ENCODE results near the gene GVQW3.
"Not testable (repeated sequence)": the region's sequence is repeated elsewhere in the genome, so short reads cannot be mapped to it uniquely, and the experiment has no call there.

Gene GVQW3

DNA sequence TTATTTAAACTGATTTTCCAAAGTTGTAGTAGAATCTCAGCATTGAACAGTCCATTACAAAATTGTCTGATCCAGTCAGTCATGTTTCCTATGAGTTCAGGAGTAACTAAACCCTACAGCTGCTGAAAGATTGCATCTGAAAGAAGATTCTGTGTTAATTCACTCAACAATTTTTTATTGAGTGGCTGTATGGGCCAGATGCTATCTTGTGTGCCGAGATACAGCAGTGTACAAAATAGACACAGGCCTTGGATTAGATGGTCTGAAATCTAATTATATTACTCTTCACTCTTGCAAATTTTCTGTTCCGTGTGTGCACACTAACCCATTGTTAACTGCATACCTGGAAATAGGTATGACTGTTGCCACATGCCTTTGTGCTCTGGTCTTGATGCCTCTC is 7.3 kb downstream of the GVQW3 start:
- DNase-seq = no peak

DNA sequence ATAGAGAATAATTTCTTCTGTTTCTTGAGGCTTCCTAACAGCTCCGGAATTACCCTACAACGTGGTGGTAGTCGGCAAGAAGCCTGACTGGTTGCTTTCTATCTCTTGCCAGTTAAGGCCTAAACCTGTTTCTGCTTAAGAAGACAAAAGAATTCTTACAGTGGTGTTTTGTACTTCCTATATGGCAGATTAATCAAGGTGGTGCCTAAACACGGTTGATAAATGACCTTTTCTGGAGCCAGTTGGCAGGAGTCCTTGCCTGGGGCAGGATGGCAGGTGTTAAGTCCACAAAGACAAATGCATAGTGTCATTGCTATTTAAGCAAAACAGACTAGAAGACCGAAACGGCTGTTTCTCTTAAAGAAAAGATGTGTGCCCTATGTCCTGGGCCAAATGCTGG is 9.9 kb downstream of the GVQW3 start:
- no peak for DNase-seq

DNA sequence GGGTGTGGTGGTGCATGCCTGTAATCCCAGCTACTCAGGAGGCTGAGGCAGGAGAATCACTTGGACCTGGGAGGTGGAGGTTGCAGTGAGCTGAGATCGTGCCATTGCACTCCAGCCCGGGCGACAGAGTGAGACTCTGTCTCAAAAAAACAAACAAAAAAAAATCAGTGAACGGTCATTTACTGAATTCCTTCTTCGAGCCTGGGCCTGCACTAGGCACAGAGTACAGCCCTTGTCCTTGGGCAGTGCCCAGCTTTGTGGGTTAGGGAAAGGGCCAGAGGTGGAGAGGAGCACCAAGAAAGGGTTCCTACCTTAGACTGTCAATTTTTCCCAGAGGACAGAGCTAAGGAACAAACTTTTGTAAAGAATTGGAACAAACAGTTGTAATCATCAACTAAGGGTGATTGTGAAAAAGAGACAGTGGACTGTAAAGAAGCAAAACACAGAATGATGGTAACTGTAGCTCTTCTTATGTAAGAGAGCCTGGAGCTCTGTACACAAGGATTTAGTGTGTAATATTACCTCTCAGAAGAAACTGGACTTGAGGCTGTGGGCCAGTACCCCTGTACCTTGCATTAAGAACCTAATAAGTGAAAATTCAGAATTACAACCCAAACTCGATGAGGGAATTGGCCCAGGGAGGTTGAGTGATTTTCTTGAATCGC is 10.8 kb downstream of the GVQW3 start:
- DNase-seq = no peak

DNA sequence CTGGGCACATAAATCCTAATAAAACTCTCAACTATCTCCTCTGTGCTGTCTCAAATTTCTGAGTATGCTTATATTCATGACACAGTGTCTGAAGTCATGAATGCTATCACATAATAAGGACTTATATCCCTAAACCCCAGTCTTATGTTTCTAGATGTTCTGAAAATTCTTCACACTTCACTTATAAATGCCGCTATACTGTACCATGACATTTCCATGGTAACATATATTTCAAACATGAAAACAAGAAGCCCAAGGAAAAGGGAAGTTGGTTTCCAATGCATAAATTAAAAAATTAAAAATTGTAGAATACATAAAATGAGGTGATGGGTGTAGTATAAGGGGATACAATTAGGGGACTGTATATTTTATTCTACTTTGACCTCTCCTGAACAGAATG is 11.7 kb downstream of the GVQW3 start:
- DNase-seq = peak in 2 of 4 experiments; percentile 56 to 58

DNA sequence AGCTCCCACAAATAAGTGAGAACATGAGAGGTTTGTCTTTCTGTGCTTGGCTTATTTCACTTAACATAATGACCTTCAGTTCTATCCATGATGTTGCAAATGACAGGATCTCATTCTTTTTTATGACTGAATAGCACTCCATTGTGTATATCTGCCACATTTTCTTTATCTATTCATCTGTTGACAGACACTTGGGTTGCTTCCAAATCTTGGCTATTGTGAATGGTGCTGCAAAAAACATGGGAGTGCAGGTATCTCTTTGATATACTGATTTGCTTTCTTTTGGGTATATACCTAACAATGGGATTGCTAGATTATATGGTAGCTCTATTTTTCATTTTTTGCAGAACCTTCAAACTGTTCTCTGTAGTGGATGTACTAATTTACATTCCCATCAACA is 13.3 kb downstream of the GVQW3 start:
- DNase-seq = no peak

DNA sequence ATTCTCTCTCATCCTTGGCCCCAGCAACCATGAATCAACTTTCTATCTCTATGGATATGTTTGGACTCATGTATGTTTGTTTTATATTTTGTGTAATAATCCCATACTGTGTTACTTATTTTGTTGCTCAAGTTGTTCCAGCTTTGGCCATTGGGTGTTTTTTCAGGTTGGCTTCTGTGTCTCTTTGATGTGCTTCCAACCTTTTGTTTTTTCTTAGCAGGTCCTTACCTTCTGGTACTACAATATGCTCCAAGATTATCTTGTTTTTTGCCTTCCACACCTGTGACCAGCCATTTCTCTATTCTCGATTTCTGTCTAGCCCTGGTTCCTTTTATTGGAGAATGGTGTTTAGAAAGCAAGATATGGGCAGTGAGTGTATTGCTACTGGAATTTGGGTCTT is 14.2 kb downstream of the GVQW3 start:
- no peak for DNase-seq

DNA sequence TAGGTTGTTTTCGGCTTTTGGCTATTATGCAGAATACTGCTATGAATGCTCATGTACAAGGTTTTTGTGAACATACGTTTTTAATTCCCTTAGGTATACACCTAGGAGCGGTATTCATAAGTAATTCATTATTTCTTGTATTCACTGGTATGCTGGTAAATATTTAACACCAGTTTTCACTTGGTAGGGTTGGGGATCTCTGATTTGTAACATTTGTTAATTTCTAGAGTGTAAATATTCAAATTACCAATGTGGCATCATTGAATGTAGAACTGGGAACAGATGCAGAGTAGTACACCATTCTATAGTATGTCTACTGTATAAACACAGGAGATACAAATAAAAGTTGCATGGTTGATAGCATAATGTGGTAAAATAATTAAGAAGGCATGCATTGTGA is 16.3 kb downstream of the GVQW3 start:
- DNase-seq = no peak

DNA sequence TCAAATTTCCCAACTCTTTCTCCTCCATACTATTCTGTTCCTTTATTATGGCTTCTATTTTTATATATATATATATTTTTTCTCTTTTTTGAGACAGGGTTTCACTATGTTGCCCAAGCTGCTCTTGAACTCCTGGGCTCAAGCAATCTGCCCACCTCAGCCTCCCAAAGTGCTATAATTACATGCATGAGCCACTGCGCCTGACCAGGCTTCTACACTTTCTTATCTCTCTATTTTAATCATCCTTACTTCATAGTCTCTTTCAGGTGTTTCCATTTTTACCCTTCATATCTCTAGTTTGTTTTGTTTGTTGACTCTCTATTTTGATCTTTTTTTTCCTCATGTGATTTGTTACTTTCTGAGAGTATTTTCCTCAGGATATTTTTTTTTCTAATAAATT is 19.8 kb downstream of the GVQW3 start:
- no peak for DNase-seq

DNA sequence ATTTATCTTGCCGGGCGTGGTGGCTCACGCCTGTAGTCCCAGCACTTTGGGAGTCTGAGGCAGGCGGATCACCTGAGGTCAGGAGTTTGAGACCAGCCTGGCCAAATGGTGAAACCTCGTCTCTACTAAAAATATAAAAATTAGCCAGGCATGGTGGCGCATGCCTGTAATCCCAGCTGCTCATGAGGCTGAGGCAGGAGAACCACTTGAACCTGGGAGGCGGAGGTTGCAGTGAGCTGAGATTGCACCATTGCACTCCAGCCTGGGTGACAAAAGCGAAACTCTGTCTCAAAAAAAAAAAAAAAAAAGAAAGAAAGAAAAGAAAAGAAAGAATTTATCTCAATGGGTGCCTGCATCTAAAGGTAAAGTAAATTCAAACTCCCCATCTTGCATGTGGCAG is 20.4 kb downstream of the GVQW3 start:
- not testable (repeated sequence) for DNase-seq

DNA sequence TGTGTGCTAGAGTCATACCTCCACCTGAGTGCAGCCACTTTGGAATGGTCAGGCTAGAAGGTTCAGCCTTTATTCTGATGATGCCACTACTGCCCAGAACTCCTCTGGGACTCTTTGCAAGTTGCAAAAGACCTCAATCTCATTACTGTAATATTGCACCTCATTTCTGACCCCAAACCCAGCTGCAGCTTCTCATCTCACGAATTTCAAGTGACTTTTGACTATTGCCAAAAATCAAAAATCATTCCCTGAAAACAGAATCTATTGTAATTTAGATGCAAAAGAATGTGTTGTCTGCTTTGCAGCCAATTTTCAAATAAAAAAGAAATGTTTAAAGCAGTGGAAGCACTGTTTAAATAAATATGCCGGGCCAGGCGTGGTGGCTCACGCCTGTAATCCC is 25.2 kb downstream of the GVQW3 start:
- no peak for DNase-seq

DNA sequence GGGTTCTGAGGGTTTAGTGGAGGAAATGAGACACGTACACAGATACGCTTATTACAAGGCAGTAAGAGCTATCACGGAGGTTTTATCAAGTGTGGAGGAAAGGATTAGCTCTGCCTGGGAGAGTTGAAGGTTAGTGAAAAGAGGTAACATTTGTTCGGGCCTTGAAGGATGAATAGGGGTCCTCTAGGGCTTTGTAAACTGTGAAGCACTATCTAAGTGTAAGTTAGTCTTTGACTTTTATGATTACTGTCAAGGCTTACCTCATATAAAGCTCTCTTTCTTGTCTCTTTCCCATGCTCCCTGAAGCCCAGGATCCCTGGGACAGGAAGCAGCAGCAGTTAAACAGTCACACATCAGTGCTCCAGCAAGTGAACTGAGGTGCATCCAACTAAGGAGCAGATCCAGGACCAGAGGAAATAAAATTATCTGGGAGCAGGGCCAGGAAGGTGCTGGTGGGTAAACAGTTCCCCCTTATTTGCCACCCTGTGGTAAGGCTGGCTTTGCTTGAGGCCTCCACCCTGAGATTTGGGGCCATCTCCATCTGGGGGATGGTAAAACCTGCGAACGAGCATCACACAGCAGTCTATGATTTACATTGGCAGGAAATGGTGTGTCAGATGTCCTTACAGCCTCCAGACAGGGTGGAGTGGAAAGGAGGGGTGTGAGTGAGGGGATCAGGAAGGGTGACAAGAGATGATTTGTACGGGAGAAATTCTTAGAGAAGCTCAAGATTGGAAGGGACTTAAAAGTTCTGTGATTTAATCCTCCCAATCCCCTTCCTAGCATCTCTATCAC is 27.2 kb downstream of the GVQW3 start:
- DNase-seq = no peak

DNA sequence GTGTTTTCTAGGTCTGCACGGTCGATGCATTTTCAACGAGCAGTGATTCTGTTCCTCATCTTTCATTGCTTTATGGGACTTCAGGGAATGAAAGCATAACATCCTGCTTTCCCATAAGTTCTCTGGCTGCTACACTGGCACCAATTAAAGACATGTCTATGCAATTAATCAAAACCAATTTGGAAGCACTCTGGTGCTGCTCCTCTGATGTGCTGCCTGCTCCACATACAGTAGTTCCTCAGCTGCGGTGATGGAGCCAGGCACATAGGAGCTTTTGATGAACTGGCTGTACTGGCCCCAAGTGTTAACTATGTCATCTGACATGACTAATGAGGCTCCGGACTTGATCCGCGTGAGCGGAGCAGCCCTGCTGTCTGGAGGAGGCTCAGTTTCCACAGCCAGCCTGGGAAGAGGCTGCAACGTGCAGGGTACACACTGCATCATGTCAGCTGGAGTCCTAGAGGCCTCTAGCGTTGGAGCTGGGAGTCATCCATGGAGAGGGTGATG is 29.8 kb downstream of the GVQW3 start:
- DNase-seq = no peak

DNA sequence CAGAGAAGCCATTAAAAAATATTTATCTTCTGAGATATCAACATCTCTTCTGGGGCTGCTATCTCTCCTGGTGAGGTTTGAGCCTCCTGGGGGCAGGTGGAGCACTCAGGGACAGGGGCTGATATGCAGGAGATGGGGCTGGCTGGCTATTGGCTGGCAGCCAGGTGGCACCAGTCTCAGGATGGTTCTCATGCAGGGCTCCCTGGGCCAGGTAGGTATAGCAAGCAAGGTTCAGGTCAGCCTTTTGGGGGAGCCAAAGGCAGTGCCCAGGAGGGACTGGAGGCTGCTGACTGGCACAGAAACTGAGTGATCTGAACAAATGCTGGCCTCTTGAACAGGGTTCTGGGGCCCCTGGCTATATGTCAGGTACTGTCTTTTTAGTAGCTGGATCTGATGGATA is 34.0 kb downstream of the GVQW3 start:
- DNase-seq = no peak

DNA sequence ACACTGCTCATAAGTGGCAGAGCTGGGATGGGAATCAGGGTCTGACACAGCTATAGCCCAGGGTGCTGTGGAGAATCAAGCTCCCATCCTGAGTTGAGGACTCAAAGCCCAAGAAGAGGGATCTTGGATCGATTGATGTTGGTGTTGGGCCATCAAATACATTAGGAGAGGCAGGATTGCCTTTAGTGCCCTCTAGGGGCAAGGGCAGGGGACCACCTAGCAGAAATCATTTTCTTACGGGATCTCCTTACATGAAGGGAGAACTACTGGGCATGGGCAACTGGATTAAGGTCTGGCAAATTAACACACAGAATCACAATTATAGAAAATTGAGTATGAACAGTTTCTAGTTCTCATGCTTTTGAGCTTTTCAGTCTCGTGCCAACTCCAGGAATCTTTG is 38.8 kb downstream of the GVQW3 start:
- peak; percentile 17 to 54 (median 46) for DNase-seq

DNA sequence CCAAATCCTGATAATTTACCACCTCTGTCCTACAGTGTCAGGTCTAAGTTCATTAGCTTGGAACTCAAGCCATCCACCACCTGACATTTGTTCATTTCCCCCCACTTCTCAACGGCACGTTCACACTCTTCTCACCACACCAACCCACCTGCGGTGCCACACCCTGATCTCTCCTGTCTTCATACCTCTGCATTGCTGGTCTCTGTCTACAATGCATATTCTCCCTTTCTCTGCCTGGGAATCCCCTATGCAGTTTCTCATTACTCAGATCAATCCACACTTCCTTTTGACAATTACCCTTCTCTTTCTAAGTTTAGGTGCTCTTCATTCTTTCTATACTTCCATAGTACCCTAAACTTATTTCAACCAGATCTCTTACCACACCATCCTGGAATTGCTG is 43.3 kb downstream of the GVQW3 start:
- DNase-seq = no peak

DNA sequence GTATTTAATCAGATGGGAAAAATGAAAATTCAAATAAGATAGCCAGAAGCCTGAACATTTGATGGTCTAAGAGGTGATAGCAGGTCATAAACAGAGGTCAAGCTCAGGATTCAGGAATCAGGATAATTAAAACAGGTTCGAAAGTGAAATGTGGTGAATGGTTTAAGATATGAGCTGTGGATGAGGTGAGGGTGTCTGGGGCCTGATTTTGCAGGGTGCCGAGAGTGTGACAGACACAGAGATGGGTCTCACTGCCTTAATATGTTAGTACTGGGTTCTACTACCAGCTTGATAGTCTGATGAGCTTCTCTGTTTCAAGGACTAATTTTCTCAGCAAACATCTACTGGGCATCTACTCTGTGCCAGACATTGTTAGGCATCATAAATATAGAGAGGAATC is 43.8 kb downstream of the GVQW3 start:
- DNase-seq = no peak

DNA sequence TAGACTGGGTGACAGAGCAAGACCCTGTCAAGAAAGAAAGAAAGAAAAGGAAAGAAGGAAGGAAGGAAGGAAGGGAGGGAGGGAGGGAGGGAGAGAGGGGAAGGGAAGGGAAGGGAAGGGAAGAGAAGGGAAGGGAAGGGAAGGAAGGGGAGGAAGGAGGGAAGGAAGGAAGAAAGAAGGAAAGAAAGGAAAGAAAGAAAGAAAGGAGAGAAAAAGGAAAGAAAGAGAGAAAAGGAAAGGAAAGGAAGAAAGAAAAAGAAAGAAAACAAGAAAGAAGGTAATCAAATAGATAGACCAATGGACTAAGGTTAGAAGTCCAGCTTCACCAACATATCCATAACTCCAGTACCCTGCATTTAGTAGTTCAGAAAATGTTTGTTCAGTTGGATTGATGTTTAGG is 45.5 kb downstream of the GVQW3 start:
- DNase-seq = no peak

DNA sequence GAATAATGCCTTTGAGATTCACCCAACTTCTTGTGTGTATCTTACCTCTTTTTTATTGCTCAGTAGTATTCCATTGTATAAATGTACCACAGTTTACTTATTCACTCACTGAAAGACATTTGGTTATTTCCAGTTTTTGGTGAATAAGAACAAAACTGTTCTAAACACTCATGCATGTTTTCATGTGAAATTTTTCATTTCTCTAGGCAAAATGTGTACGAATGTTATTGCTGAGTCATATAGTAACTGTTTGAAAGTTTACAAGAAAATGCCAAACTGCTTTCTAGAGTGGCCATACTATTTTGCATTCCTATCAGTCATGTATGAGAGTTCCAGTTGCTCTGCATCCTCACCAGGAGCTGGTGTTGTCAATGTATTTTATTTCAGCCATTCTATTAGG is 54.9 kb downstream of the GVQW3 start:
- DNase-seq = no peak

DNA sequence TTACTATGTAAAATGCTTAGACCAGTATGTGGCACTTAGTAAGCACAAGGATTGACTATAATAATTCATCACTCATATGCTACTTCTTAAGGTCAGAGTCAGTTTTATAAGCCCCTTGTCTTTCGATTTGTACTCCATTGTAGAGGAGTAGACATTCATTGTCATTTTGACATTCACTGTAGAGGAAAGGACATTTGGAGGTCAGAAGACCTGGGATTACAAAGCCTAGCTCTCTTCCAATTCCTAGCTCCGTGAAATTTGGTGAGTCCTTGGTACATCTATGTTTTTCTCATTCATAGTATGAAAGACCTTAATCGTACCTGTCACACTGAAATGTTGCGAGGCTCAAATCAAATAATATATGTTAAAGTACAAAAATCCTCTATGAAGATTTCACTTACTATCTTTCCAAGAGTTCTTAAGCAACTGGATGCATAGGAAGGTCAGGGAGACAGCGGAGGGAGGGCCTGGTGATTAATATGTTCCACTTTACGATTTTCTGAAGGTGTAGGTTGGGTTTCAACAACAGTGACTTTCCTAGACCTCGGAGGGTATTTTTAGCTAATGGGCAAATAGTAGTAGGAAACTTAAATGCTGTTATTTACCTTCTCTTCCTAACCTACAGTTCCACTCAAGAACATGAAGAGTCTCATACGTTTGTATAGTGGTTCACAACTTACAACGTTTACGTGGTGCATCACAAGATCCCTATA is 62.3 kb downstream of the GVQW3 start:
- peak in 3 of 4 experiments; percentile 1 to 33 (median 30) for DNase-seq

DNA sequence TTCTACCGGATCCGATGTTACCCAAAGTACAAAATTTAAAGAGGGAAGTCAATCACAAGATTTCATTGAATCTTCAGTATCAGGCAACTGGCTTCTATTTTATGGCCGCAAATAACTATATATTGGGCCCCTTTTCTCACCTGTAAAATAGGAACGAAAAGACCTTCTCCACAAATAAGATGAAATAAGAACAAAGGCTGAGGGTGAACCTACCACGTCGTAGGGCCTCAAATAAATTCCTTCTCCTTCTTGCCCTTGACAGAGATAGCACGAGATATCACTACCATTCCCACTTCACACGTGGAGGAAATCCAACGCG is 62.9 kb downstream of the GVQW3 start:
- peak in 2 of 4 experiments; percentile 19 to 36 for DNase-seq

DNA sequence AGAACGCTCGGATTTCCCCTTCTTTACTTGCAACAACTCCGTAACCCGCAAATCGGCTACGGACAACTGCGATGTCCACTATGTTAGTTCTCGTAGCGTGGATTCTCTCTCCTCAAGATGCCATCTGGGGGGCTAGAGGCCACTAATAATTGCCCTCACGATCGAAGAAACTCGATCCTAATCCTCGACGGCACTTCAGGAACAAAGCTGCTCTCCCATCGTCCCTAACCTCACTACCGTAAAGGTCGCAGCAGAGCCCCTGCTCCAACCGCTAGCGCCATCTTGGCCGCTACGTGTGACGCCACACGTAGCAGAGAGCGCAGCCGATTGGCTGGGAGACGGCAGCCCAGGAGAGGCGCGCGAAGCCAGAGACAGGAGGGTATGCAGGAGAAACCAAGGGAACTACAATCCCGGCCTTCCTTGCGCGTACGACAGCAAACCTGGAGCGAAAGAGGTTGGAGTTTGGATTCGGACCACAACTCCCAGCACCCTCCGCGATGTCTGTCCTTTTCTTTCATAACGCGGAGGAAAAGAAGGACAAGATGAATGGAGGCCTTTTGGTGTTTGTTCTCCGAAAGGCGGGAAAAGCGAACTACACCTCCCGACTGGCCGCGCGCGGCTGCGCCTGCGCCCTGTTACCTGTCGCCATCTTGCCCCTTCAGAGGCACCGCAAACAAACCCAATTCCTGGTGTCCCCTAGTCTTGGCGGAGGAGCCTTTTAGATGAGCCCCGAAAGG is 63.4 kb downstream of the GVQW3 start, which contains the start of gene EMSY:
Gene EMSY, plus strand, starts transcription at position 635 of the 737 bp plus-strand sequence. CDS start 1,921 bp downstream, outside the sequence.
- DNase-seq = peak; percentile 97 to 99 (median 98)
